SU-DHL-6 (cell line): Measurements from ENCODE around the gene CLCN6.

Experiments used
- EZH2phosphoT487 ChIP-seq: fragments of 200-600 bp; sonication (generic), shearing (Covaris generic); conservative IDR thresholded peaks from 2 replicates; pipeline ENCODE4 v1.6.1; 2018; ENCODE audit warnings: mild to moderate bottlenecking, antibody characterized with exemption, low read length, moderate library complexity, mixed read lengths
- TF ChIP-seq, protein P1 (sequence below): fragments of 200-600 bp; sonication (generic); IDR thresholded peaks from one replicate; pipeline ENCODE4 v1.5.1; 2017; ENCODE audit warnings: antibody characterized with exemption, mild to moderate bottlenecking, low read length, moderate library complexity; ENCODE audit not compliant: insufficient read depth, poor library complexity, severe bottlenecking

DNA sequence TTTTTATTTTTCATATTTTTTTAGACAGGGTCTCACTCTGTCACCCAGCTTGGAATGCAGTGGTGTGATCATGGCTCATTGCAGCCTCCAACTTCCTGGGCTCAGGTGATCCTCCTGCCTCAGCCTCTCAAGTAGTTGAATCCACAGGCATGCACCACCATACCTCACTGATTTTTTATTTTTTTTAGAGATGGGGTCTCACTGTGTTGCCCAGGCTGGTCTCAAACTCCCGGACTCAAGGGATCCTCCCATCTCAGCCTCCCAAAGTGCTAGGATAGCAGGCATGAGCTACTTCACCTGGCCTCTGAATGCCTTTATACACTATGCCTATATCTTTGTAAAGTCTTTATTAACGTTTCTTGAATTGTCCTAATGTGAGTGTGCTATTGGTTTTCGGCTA, 63.1 kb downstream of the CLCN6 start:
- TF ChIP-seq, protein P1, sequence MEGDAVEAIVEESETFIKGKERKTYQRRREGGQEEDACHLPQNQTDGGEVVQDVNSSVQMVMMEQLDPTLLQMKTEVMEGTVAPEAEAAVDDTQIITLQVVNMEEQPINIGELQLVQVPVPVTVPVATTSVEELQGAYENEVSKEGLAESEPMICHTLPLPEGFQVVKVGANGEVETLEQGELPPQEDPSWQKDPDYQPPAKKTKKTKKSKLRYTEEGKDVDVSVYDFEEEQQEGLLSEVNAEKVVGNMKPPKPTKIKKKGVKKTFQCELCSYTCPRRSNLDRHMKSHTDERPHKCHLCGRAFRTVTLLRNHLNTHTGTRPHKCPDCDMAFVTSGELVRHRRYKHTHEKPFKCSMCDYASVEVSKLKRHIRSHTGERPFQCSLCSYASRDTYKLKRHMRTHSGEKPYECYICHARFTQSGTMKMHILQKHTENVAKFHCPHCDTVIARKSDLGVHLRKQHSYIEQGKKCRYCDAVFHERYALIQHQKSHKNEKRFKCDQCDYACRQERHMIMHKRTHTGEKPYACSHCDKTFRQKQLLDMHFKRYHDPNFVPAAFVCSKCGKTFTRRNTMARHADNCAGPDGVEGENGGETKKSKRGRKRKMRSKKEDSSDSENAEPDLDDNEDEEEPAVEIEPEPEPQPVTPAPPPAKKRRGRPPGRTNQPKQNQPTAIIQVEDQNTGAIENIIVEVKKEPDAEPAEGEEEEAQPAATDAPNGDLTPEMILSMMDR = no peak
- no peak for TF ChIP-seq EZH2phosphoT487
